GDM1 (cell line): Measurements from ENCODE around the gene THSD4.

ENCODE experiments used
- DNase-seq: peaks from one replicate; lab custom pipeline; 2025; lab: John Stamatoyannopoulos, UW

The THSD4 gene

DNA sequence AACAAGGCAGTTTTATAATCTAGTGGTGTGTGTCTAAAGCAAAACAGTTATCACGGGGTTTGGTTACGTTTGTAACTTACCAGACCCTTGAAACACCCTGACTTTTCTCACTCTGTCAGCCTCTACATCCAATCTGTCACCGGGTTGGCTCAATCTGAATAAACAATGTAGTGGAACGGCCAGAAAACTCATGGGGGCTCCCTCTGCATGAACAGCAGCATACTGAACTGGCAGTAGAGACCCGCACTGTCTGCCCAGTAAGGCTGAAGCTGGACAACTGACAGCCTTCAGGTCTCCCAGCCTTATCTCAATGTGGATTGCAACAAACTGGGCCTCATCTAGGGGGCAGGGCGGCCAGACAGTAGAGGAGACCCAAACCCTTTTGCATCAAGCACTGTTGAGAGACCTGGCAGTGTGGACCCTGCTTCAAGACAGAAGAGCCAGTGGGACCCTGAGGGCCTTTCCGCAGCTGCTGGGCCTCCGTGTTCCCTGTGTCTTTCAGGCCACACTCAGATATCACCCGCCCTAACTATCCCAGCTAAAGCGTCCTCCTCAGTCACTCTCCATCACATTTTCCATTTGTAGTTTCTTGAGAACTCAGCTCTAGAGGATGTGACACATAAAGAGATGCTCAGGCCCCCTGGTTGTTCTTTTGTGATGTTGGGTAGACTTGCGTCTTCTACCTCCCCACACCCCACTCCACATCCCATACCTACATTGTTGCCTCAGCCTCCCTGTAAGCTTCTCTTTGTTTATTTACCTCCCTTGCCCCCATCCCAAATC, 513.9 kb downstream of the THSD4 start:
- DNase-seq, result no peak

DNA sequence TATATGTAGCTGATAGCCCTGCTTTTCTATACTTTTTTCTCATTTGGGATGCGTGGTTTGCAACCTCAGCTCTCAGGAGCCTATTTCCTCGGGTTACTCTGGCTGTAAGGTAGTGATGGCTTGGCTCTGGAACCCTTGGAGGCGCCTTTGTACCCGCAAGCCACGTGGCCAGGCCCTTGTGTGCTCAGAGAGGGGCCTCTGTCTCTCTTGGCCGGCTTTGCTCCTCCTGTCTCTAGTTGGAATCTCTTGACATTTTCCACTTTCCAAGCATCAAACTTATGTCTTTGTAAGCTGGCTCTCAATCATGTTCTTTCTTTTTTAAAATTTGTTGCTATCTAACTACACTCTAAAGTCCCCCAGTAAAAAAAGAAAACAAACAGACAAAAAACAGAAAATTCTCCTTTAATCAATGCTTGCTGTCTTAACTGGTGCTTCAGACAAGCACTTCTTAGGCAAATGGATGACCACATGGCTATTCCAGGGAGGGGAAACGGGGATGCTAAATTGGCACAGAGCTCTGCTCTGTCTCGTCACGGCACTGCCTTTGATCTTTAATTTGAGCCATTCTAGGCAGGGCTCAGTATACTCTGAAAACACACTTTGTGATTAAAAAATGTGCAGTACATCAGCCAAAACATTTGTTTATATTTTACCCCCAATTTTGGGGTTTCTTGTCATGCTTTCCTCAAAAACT, 514.7 kb downstream of the THSD4 start:
- DNase-seq, result no peak

GRCh38 chr15:71630475-71630809, 515.2 kb downstream of the THSD4 start:
- DNase-seq, result no peak

DNA sequence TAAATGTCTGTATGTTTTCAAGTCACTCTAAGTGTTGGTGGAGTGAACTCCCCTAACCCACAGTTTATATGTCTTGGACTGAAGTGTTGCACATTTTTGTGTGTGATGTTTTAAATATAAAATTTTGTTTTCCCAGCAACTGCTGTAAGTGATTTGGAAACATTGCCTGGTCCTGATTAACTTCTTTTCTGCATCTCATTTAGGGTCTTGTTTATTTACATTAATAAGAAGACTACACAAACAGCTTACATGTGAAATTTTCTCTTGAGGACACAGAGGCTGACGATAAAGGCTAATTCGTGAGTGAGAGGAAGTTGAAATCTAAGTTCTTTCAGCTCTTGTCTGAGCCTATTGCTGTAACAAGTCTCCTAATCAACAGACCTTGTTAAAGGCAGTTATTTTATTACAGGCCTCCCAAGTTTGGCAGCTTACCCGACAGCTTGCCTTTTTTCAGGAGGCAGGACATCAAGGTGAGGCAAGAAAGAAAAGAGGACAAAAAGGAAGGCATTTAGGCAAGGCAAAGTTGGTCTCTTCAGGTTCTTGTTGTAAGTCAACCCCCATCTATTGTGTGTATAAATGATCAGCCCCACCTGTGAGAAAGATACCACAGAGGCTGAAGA, 517.4 kb downstream of the THSD4 start:
- no peak for DNase-seq

GRCh38 chr15:71634820-71635560, 519.7 kb downstream of the THSD4 start:
- DNase-seq, result no peak

DNA sequence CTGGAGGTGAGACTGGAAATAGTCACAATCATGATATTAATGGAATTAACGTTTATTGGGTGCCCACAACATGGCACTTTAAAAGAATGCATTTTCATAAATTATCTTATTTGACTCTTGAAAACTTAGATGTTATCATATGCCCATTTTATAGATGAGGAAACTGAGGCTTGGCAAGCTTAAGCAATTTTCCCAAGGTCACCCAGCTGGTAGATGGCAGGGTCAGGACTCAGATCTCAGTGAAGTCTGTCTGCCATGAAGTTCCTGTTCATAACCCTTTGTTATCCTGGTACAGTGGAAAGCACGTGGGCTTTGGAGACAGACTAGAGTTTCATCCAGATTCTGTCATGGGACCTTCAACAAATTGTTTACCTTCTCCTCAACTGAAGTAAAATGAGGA, 520.5 kb downstream of the THSD4 start:
- no peak for DNase-seq

DNA sequence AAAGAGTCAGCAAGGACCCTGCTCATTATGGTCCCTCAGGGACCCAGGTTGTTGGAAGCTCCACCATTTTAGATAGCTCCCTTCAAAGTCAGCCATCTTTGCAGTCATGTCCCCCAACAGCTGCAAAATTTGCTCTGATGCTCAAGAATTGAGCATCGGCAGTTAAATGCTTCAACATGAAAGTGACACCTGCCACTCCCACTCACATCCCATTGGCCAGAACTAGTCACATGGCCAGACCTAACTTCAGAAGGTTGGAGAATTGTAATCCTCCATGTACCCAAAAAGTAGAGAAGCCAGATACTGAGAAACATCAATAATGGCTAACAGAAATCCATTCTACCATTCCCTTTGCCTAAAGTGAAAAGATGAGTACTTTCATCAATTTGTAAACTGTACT, 523.6 kb downstream of the THSD4 start:
- no peak for DNase-seq

DNA sequence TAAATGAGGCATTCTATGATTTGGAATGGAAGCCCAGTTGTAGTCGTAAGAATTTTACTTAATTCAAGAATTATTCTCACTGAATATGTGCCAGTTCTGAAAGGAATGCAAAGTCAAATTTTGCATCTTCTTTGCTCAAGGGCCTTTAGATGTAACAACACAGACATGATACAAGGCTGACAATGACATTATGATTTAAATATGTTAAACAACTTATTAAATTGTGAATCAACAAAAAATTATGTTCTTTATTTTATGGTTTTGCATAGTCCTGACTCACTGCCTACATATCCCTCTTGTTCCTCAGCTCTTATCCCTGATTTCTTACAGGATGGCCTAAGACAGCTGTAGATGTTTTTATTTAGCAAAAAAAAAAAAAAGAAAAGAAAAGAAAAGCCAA, 524.2 kb downstream of the THSD4 start:
- no peak for DNase-seq

DNA sequence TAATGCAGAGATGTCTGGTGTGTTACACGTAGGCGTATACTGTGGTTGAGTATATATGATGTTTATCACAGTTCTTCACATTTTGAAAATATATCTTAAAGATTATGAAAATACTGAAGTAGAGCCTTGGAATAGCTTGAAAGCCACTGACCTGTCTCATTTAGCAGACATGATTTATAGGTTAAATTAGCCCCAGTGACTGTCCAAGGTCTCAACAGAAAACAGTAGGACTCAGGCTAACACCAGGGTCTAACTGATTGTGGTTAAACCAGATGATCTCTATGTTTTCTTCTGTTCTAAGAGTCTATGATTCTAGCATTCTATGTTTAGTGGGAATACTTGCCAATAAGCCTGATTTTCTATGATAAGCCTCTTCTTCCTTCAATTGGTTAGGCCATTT, 528.6 kb downstream of the THSD4 start:
- DNase-seq, result no peak

DNA sequence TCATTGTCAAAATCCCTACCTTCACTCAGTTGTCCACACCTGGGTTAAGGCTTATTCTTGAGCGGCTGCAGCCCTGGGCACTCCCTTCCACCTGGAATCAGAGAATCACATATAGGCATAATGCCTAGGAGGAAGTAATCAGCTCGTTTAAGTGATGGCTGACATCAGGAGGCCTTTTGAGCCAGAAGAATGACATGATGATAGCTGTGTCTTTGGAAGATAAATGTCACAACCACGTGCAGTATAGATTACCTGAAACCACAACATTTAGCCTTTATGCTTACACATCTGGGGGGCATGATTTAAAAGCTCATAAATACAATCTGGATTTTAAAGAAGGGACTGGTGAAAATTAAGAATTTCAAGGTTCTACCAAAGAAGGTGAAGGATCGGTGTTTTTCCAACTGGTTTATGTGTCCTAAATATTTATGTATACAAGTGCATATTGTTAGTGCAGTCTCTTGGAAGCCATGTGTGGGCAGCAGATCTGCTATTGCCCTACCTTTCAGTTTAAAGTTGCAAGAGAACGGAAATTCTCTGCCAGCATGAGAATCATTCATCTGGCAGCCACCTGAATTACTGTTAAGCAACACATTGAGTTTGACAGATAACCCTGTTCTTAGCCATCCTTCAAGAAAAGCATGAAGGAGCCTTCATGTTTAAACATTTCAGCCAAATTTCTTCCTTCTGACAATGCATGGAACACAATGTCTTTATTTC, 531.7 kb downstream of the THSD4 start:
- DNase-seq, result no peak

GRCh38 chr15:71647487-71647808, 532.2 kb downstream of the THSD4 start:
- DNase-seq, result no peak

DNA sequence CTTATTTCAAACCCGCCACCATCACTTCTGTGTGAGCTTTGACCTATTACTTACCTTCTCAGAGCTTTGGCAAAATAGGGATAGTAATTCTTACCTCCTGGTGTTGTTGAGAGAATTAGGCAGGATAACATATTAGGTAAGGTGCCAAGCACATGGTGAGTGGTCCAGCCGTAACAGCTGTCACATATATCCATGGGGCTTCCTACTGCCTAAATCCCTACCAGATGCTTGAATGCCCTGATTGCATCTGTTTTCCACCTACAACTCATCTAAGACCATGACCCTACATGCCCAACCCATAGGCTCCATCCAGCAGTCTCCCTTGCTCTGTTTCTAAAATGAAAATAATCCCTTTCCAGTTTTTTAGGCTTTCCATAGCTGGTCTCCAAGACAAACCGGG, 532.8 kb downstream of the THSD4 start:
- DNase-seq, result no peak

GRCh38 chr15:71649894-71650293, 534.6 kb downstream of the THSD4 start:
- DNase-seq, result no peak

- no peak for DNase-seq
These were observed 535.3 kb downstream of the THSD4 start for GRCh38 chr15:71650603-71651002.

DNA sequence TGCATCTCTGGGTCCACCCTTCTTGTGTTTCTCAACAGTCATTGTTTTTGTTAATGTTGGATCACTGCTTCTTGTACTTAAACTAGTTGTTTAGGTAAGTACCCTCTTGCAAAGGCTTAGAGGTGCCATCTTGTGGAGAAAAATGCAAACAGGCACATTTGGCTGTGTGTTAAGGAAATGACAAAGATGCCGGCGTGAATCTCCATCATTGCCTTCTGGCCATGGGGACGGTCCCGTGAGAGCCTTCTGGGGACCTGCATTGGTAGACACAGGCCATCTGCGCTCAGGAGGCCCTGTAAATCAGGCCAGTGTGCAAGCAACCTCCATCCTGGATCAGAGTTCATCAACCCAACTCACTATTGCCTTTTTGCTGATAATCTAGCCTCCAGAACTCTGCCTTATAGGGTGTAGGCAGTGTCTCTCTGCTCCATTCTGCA, 536.5 kb downstream of the THSD4 start:
- no peak for DNase-seq

DNA sequence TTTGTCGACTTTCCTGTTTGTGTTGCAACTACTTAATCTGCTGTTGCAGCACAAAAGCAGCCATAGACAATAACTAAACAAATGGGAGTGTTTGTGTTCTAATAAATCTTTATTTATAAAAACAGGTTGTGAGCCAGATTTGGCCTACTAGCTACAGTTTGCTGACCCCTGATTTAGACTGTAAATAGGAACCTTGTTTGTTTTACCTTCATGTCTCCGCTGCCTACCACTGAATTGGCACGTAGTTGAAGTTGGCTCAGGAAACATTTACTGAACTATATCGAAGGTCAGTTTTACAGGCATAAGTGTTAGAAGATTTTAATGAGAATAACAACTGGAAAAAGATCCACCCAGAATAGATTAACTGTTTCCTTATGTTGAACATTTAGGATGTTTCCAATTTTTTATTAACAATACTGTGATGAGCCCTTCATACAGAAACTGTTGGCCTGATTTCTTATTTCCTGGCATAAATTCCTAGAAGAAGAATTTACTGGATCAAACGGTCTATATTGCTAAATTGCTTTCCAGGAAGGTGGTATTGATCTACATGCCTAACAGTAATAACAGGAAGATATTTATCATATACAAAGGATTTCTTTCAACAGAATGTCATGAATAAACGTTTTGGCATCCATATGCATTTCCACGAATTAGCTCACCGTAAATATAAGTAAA, 538.9 kb downstream of the THSD4 start:
- DNase-seq, result no peak

- no peak for DNase-seq
These were observed 539.5 kb downstream of the THSD4 start for GRCh38 chr15:71654720-71655174.

DNA sequence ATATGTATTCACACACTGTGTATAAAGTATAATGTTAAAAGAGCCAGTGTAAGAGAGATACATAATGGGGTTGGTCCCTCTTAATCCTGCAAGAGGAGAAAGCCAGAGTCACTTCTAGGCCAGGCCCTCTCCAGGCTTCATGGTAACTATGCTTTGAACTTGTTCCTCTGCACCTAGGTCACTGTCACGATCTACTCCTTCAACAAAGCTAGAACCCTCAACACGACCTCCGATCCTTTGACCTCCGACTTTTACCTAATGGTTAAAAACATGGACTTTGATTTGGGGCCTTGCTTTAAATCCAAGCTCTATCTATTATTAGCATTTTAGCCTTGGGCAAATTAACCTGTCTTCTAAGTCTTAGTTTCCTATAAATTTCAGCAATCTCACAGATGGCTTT, 541.2 kb downstream of the THSD4 start:
- no peak for DNase-seq

DNA sequence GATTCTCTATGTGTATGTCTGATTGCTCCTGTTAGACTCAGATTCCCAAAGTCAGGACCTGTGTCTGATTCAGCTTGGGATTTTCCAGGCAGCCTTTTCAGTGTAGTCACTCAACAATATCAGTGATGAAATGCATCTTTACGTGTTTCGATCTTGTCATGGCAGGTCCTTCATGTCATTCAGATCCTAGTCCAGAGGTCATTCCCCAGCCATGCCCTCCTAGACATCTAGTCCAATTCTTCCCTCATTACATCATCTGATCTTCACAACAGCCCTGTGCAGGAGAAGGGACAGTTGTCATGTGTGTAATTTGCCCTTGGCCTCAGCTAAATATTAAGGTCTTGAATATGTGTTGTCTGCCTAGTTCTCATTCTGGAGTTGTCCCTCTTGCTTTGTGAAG, 541.9 kb downstream of the THSD4 start:
- no peak for DNase-seq

GRCh38 chr15:71658036-71658435, 542.8 kb downstream of the THSD4 start:
- DNase-seq, result no peak
